IMR-90 (cell line): ENCODE measurements around the gene TMEM132A. TPM values are rescaled to one million over a fixed set of nuclear protein-coding genes. Genes with fewer than 3 reads are reported as not detected.

ENCODE experiments used
- ATAC-seq: fragments of 200-7000 bp; cut with Tn5 transposase; 2 replicates; pipeline ENCODE4 v1.9.1; 2020; ENCODE audit warnings: low read depth, mild to moderate bottlenecking, moderate library complexity
- BruUV-seq: library from RNA; stranded (reverse); fragments of 400-500 nt; replicated peaks from 2 replicates; lab custom pipeline; 2021; lab: Mats Ljungman, UMichigan
- CTCF ChIA-PET: fragments of 300-600 bp; formaldehyde crosslinking; extraction: SDS; loops from one replicate; lab custom pipeline; 2021; ENCODE audit warnings: antibody characterized with exemption; lab: Yijun Ruan, JAX
- POLR2A ChIA-PET: fragments of 300-600 bp; sonication (Branson Sonifier 250); formaldehyde crosslinking; loops from one replicate; lab custom pipeline; 2022; ENCODE audit warnings: antibody characterized with exemption; ENCODE audit not compliant: unreplicated experiment; lab: Charles Lee
- DNase-seq: peaks from one replicate; pipeline ENCODE4 v3.0.0; 2013
- H2AFZ ChIP-seq: replicated peaks from 2 replicates; pipeline ENCODE3; 2013; ENCODE audit warnings: low read length, mild to moderate bottlenecking; ENCODE audit not compliant: poor library complexity
- H2AK5ac ChIP-seq: 2 replicates; pipeline ENCODE4 v1.6.1; 2013; ENCODE audit warnings: low read depth, low read length, inconsistent platforms
- H2AK9ac ChIP-seq: replicated peaks from 2 replicates; pipeline ENCODE3; 2013; ENCODE audit warnings: mild to moderate bottlenecking, low read depth, low read length, moderate library complexity; ENCODE audit not compliant: poor library complexity
- H2BK120ac ChIP-seq: 2 replicates; pipeline ENCODE4 v1.6.1; 2013; ENCODE audit warnings: low read depth, low read length, inconsistent platforms
- H2BK15ac ChIP-seq: 3 replicates; pipeline ENCODE4 v1.6.1; 2013; ENCODE audit warnings: low read depth, low read length, inconsistent platforms
- H2BK20ac ChIP-seq: 2 replicates; pipeline ENCODE4 v1.6.1; 2013; ENCODE audit warnings: low read depth, mild to moderate bottlenecking, inconsistent platforms, low read length, moderate library complexity
- H2BK5ac ChIP-seq: 2 replicates; pipeline ENCODE4 v1.6.1; 2013; ENCODE audit warnings: mild to moderate bottlenecking, low read depth, low read length, inconsistent platforms; ENCODE audit not compliant: poor library complexity, severe bottlenecking
- H3K14ac ChIP-seq: replicated peaks from 2 replicates; pipeline ENCODE4 v1.6.1; 2013; ENCODE audit warnings: low read depth, low read length, inconsistent platforms
- H3K18ac ChIP-seq: 2 replicates; pipeline ENCODE4 v1.6.1; 2013; ENCODE audit warnings: low read depth, low read length, control low read depth
- H3K23ac ChIP-seq: 2 replicates; pipeline ENCODE4 v1.6.1; 2013; ENCODE audit warnings: low read depth, low read length, inconsistent platforms
- H3K27ac ChIP-seq: 2 replicates; pipeline ENCODE4 v1.5.1; 2013; ENCODE audit warnings: mild to moderate bottlenecking, control low read depth, low read length; ENCODE audit not compliant: insufficient read depth
- H3K27me3 ChIP-seq: 2 replicates; pipeline ENCODE4 v1.6.1; 2013; ENCODE audit warnings: low read length; ENCODE audit not compliant: control insufficient read depth, insufficient read depth
- H3K36me3 ChIP-seq: 2 replicates; pipeline ENCODE4 v1.6.1; 2013; ENCODE audit warnings: low read length, mixed read lengths; ENCODE audit not compliant: control insufficient read depth, insufficient read depth
- H3K4ac ChIP-seq: 2 replicates; pipeline ENCODE4 v1.6.1; 2013; ENCODE audit warnings: low read depth, low read length, inconsistent platforms
- H3K4me1 ChIP-seq: 2 replicates; pipeline ENCODE4 v1.6.1; 2013; ENCODE audit warnings: low read length, mixed read lengths; ENCODE audit not compliant: control insufficient read depth, insufficient read depth
- H3K4me2 ChIP-seq: 2 replicates; pipeline ENCODE4 v1.6.1; 2013; ENCODE audit warnings: low read depth, mild to moderate bottlenecking, control low read depth, low read length, moderate library complexity
- H3K4me3 ChIP-seq: 2 replicates; pipeline ENCODE4 v1.5.1; 2013; ENCODE audit warnings: low read depth, mild to moderate bottlenecking, control low read depth, low read length, moderate library complexity; ENCODE audit not compliant: insufficient read depth
- H3K56ac ChIP-seq: 2 replicates; pipeline ENCODE4 v1.6.1; 2013; ENCODE audit warnings: low read length, inconsistent platforms; ENCODE audit not compliant: insufficient read depth; ENCODE audit errors: extremely low read depth
- H3K79me1 ChIP-seq, 2 experiments: 2 replicates each; pipeline ENCODE4 v1.6.1; 2013; ENCODE audit warnings: low read length in 2 of 2, inconsistent platforms in 1 of 2, low read depth in 1 of 2
- H3K9ac ChIP-seq: 2 replicates; pipeline ENCODE4 v1.6.1; 2013; ENCODE audit warnings: low read depth, low read length, control low read depth
- H3K9me1 ChIP-seq: 2 replicates; pipeline ENCODE4 v1.6.1; 2013; ENCODE audit warnings: low read length, inconsistent platforms; ENCODE audit not compliant: insufficient read depth
- H3K9me3 ChIP-seq: 2 replicates; pipeline ENCODE4 v1.6.1; 2013; ENCODE audit warnings: low read length; ENCODE audit not compliant: control insufficient read depth, insufficient read depth
- H4K20me1 ChIP-seq: 2 replicates; pipeline ENCODE4 v1.6.1; 2013; ENCODE audit warnings: low read length, inconsistent platforms; ENCODE audit not compliant: insufficient read depth
- H4K5ac ChIP-seq: 2 replicates; pipeline ENCODE4 v1.6.1; 2013; ENCODE audit warnings: mild to moderate bottlenecking, low read depth, low read length, control low read depth
- H4K8ac ChIP-seq, 2 experiments: 2 replicates each; pipeline ENCODE4 v1.6.1; 2013; ENCODE audit warnings: low read depth in 2 of 2, low read length in 2 of 2, control low read depth in 1 of 2, inconsistent platforms in 1 of 2
- H4K91ac ChIP-seq: 2 replicates; pipeline ENCODE4 v1.6.1; 2013; ENCODE audit warnings: low read depth, low read length, inconsistent platforms; ENCODE audit not compliant: insufficient read depth
- BHLHE40 ChIP-seq: fragments of 150-350 bp; IDR thresholded peaks from 2 replicates; pipeline ENCODE4 v1.6.1; 2016; ENCODE audit warnings: mild to moderate bottlenecking, low read depth, low read length
- CEBPB ChIP-seq: IDR thresholded peaks from 2 replicates; pipeline ENCODE4 v1.6.1; 2012; ENCODE audit warnings: low read depth, low read length, improper control_type of control experiment
- CHD1 ChIP-seq: IDR thresholded peaks from 2 replicates; pipeline ENCODE4 v1.6.1; 2012; ENCODE audit warnings: low read depth, low read length, improper control_type of control experiment
- CTCF ChIP-seq: conservative IDR thresholded peaks from 2 replicates; pipeline ENCODE4 v1.5.1; 2012; ENCODE audit warnings: mild to moderate bottlenecking, low read depth, low read length, improper control_type of control experiment
- ELK1 ChIP-seq: fragments of 150-350 bp; IDR thresholded peaks from 2 replicates; pipeline ENCODE4 v1.6.1; 2016; ENCODE audit warnings: low read depth, mild to moderate bottlenecking, low read length, moderate library complexity, borderline replicate concordance
- FOS ChIP-seq: fragments of 150-350 bp; IDR thresholded peaks from 2 replicates; pipeline ENCODE4 v1.6.1; 2016; ENCODE audit warnings: low read depth, low read length
- MAFK ChIP-seq: IDR thresholded peaks from 2 replicates; pipeline ENCODE4 v1.6.1; 2012; ENCODE audit warnings: low read depth, low read length, improper control_type of control experiment
- MAZ ChIP-seq: IDR thresholded peaks from 2 replicates; pipeline ENCODE4 v1.6.1; 2012; ENCODE audit warnings: low read depth, mild to moderate bottlenecking, low read length, improper control_type of control experiment, moderate library complexity, borderline replicate concordance
- MXI1 ChIP-seq: IDR thresholded peaks from 2 replicates; pipeline ENCODE4 v1.6.1; 2012; ENCODE audit warnings: low read depth, mild to moderate bottlenecking, low read length, moderate library complexity, borderline replicate concordance
- NFE2L2 ChIP-seq: fragments of 150-350 bp; IDR thresholded peaks from 2 replicates; pipeline ENCODE4 v1.6.1; 2016; ENCODE audit warnings: low read depth, mild to moderate bottlenecking, low read length
- POLR2A ChIP-seq: IDR thresholded peaks from 2 replicates; pipeline ENCODE4 v1.6.1; 2012; ENCODE audit warnings: mild to moderate bottlenecking, low read depth, low read length
- RAD21 ChIP-seq: IDR thresholded peaks from 2 replicates; pipeline ENCODE4 v1.6.1; 2012; ENCODE audit warnings: low read length, improper control_type of control experiment
- RCOR1 ChIP-seq: IDR thresholded peaks from 2 replicates; pipeline ENCODE4 v1.6.1; 2012; ENCODE audit warnings: mild to moderate bottlenecking, low read length, improper control_type of control experiment; ENCODE audit not compliant: insufficient replicate concordance
- RFX5 ChIP-seq: IDR thresholded peaks from 2 replicates; pipeline ENCODE4 v1.8.0; 2012; ENCODE audit warnings: low read depth, mild to moderate bottlenecking, low read length, moderate library complexity
- SMC3 ChIP-seq: fragments of 150-350 bp; IDR thresholded peaks from 2 replicates; pipeline ENCODE4 v1.6.1; 2016; ENCODE audit warnings: low read depth, mild to moderate bottlenecking, antibody characterized with exemption, low read length, moderate library complexity
- USF2 ChIP-seq: fragments of 150-350 bp; IDR thresholded peaks from 2 replicates; pipeline ENCODE4 v1.6.1; 2017; ENCODE audit warnings: mild to moderate bottlenecking, antibody characterized with exemption, low read length, low read depth
- WGBS, 2 experiments: methylation state at CpG; one replicate each; pipeline versions ENCODE4 v1.1.5 to v1.1.7; 2013; ENCODE audit warnings: missing lambda C conversion rate in 2 of 2; ENCODE audit not compliant: insufficient read length in 1 of 2; ENCODE audit errors: extremely low coverage in 2 of 2; 5-methylcytosine and 5-hydroxymethylcytosine counted together
- dilution Hi-C: fragments of 300-500 bp; cut with HindIII; formaldehyde crosslinking; loops from one replicate; pipeline ENCODE4 v1.14.3; 2018; ENCODE audit warnings: low sequenced_read_pairs; ENCODE audit not compliant: unreplicated experiment
- in situ Hi-C: fragments of 300-500 bp; cut with MboI; formaldehyde crosslinking; loops from 3 replicates; pipeline ENCODE4 v1.14.3; 2019; ENCODE audit warnings: low sequenced_read_pairs, inconsistent platforms, mixed read lengths
- intact Hi-C: fragments of 100-400 bp; cut with micrococcal nuclease; formaldehyde crosslinking; loops from 2 replicates; pipeline ENCODE4 v1.10.0; 2022
- polyA plus RNA-seq, 3 experiments: library from polyadenylated mRNA; depleted of rRNA; stranded (reverse); fragments of >200 nt; gene quantifications; 2 replicates each; pipeline ENCODE4 v1.2.3, GENCODE V29; 2012; ENCODE audit warnings: low replicate concordance in 1 of 3
- total RNA-seq: library from RNA; depleted of rRNA; stranded (reverse); fragments of >200 nt; gene quantifications from 2 replicates; pipeline ENCODE4 v1.2.3, GENCODE V29; 2012

TMEM132A gene
- total and polyA plus RNA-seq, 2 of the 4 experiments (the other 2 are of a cell fraction), result 7.7 to 64.2 TPM

DNA sequence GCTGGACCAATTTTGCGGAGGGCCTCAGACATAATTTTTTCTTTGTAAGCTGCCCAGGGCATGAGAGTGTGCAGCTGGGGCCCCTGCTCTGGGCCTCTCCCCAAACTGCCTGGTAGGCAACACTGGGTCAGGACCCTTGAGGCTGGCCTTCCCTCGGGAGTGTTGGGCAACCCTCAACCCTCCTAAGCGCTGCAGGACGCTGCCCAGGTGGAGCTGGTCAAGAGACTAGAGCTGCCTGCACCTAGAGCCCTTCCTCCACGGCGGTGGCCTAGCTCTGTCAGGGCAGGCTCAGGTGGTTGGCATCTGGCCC is 505 bp upstream of the TMEM132A start:
- no peak overlapping the region for H4K5ac ChIP-seq
- H2AFZ ChIP-seq, result peak overlapping the region; percentile 95
- H4K8ac ChIP-seq, result peak overlapping the region; percentile 76 to 77; a peak in 2 of 4 replicates
- H3K4me2 ChIP-seq, result peak overlapping the region; percentile 94
- TF ChIP-seq POLR2A (no peak), RAD21 (no peak), MXI1 (no peak), BHLHE40 (no peak), CEBPB (no peak), CTCF (no peak), USF2 (no peak), RCOR1 (no peak), MAFK (no peak), SMC3 (no peak), CHD1 (no peak), ELK1 (no peak), MAZ (no peak), RFX5 (no peak), FOS (no peak), NFE2L2 (no peak)
- 0 out of 2 replicates have a peak overlapping the region, but pooled peaks have one; percentile 41 for H4K91ac ChIP-seq
- no peak overlapping the region for H3K23ac ChIP-seq
- peaks cover 13 to 47% of the 10 kb centered on the region in 2 experiments; a peak in 3 of 4 replicates for H3K79me1 ChIP-seq
- DNase-seq, result no peak
- dilution Hi-C loops, result no loop called here
- peak overlapping the region; percentile 96; the same call in 1 of the 2 replicates for H3K14ac ChIP-seq
- H3K4ac ChIP-seq, result peak overlapping the region; percentile 70; the same call in 1 of the 2 replicates
- no peaks in the 10 kb centered on the region for H3K9me3 ChIP-seq
- H3K27me3 ChIP-seq, result no peaks in the 10 kb centered on the region
- peaks cover 18% of the 10 kb centered on the region for H4K20me1 ChIP-seq
- H3K9me1 ChIP-seq, result peaks cover 15% of the 10 kb centered on the region; the same call in 1 of the 2 replicates
- no peak overlapping the region for H2AK5ac ChIP-seq
- H3K56ac ChIP-seq, result peak overlapping the region; percentile 21; the same call in 1 of the 2 replicates
- no peak overlapping the region; the same call in 1 of the 2 replicates for H3K27ac ChIP-seq
- H3K9ac ChIP-seq, result no peak overlapping the region
- H2BK15ac ChIP-seq, result peak overlapping the region; percentile 55; the same call in 1 of the 3 replicates
- 50% methylated on average over 2 of the region's 6 CpGs; no CpG with 5 or more reads in 1 of the 2 experiments for WGBS, 2 experiments
- no peak overlapping the region for H3K18ac ChIP-seq
- intact Hi-C loops, result no loop called here
- peak overlapping the region; percentile 96 for H2AK9ac ChIP-seq
- no peak for ATAC-seq
- H3K36me3 ChIP-seq, result peaks cover 33% of the 10 kb centered on the region
- no TSS peak for BruUV-seq
- peaks cover 16% of the 10 kb centered on the region for H3K4me1 ChIP-seq
- CTCF ChIA-PET, result no interaction called here
- no peak overlapping the region for H3K4me3 ChIP-seq
- POLR2A ChIA-PET, result no interaction called here
- H2BK120ac ChIP-seq, result peak overlapping the region; percentile 35; the same call in 1 of the 2 replicates
- in situ Hi-C loops, result loop anchor here (25.0 kb wide), 1 partner anchor 1336 kb away; no protein-coding TSS in a partner anchor
- 0 out of 2 replicates have a peak overlapping the region, but pooled peaks have one; percentile 48 for H2BK20ac ChIP-seq
- no peak overlapping the region for H2BK5ac ChIP-seq
